GM12892 (cell line): Measurements from ENCODE around the gene GFPT1.

ENCODE experiments used
- POLR2AphosphoS5 ChIP-seq: IDR thresholded peaks from 2 replicates; pipeline ENCODE4 v1.6.1; 2011; ENCODE audit warnings: low read depth, low read length, control low read depth
- TAF1 ChIP-seq: IDR thresholded peaks from 2 replicates; pipeline ENCODE4 v1.6.1; 2011; ENCODE audit warnings: low read depth, mild to moderate bottlenecking, control low read depth, low read length, borderline replicate concordance

DNA sequence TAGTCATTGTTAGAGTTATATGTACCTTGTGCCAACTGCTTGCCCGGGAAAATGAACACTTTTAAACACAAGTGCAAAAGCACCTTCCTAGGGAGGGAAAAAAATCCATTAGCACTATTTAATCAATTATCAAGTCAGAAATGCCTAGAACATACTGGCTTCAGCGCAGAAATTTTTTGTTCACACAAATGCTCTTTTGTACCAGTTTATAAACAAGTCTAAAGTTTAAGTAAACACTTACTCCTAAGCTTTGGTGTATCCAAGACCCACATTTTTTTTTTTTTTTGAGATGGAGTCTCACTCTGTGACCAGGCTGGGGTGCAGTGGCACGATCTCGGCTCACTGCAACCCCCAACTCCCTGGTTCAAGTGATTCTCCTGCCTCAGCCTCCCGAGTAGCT lies 30.6 kb downstream of the GFPT1 start:
- TF ChIP-seq POLR2AphosphoS5 (no peak), TAF1 (no peak)
